Activated CD4-positive, alpha-beta T cell treated with anti-CD3 and anti-CD28 coated beads, Interleukin-2, amount 10 ng/mL, durations not matched to agents 7 days and 5 days (primary cell): Measurements from ENCODE around the gene SLC7A7. TPM values are rescaled to one million over a fixed set of nuclear protein-coding genes. Genes with fewer than 3 reads are reported as not detected.

Experiments used
- CTCF ChIA-PET: fragments of 350-600 bp; sonication (Branson Sonifier 250); formaldehyde crosslinking; loops from one replicate; lab custom pipeline; 2021; ENCODE audit warnings: antibody characterized with exemption; lab: Charles Lee
- POLR2A ChIA-PET: fragments of 350-600 bp; sonication (Branson Sonifier 250); formaldehyde crosslinking; loops from one replicate; lab custom pipeline; 2021; ENCODE audit warnings: antibody characterized with exemption; lab: Charles Lee
- DNase-seq: peaks from one replicate; pipeline ENCODE4 v3.0.0-alpha.2; 2020
- H3K27ac Mint-ChIP-seq: one replicate; pipeline ENCODE4 v1.8.0; 2021; ENCODE audit warnings: mild to moderate bottlenecking, moderate library complexity, mixed read lengths
- H3K27me3 Mint-ChIP-seq: one replicate; pipeline ENCODE4 v1.8.0; 2021; ENCODE audit warnings: mixed read lengths
- H3K36me3 Mint-ChIP-seq: one replicate; pipeline ENCODE4 v1.8.0; 2021; ENCODE audit warnings: low read depth, mixed read lengths
- H3K4me1 Mint-ChIP-seq: one replicate; pipeline ENCODE4 v1.8.0; 2021; ENCODE audit warnings: mixed read lengths
- H3K4me3 Mint-ChIP-seq: one replicate; pipeline ENCODE4 v1.8.0; 2021; ENCODE audit warnings: mild to moderate bottlenecking, moderate library complexity, mixed read lengths
- H3K9me3 Mint-ChIP-seq: one replicate; pipeline ENCODE4 v1.8.0; 2021; ENCODE audit warnings: mixed read lengths
- total RNA-seq, 2 experiments: library from RNA; stranded (reverse); gene quantifications; one replicate each; pipeline ENCODE4 v1.2.3, GENCODE V29; 2021

SLC7A7 gene
- total RNA-seq, 2 experiments from 2014 or later: 0.25 to 0.69 TPM

GRCh38 chr14:22842211-22843122 is 27.2 kb upstream of the SLC7A7 start:
- peaks cover 13% of the 10 kb centered on the region for H3K27me3 Mint-ChIP-seq
- H3K27ac Mint-ChIP-seq: no peak overlapping the region
- CTCF ChIA-PET: interaction anchor here (0.5 to 1.2 kb wide), 5 partner anchors 9 to 272 kb away, joined by 3 to 4 read pairs (median 3); partner anchors contain the start of gene MRPL52
- no peaks in the 10 kb centered on the region for H3K36me3 Mint-ChIP-seq
- no peak overlapping the region for H3K4me3 Mint-ChIP-seq
- H3K9me3 Mint-ChIP-seq: no peaks in the 10 kb centered on the region
- peaks cover 2% of the 10 kb centered on the region for H3K4me1 Mint-ChIP-seq
- POLR2A ChIA-PET: no interaction called here
- DNase-seq: no peak

- DNase-seq: no peak
- H3K4me1 Mint-ChIP-seq: peaks cover 7% of the 10 kb centered on the region
- POLR2A ChIA-PET: no interaction called here
- no peaks in the 10 kb centered on the region for H3K9me3 Mint-ChIP-seq
- H3K27me3 Mint-ChIP-seq: peaks cover 20% of the 10 kb centered on the region
- H3K27ac Mint-ChIP-seq: no peak overlapping the region
- CTCF ChIA-PET: no interaction called here
- peaks cover 3% of the 10 kb centered on the region for H3K36me3 Mint-ChIP-seq
- H3K4me3 Mint-ChIP-seq: no peak overlapping the region
Measured at GRCh38 chr14:22841769-22842168, 26.5 kb upstream of the SLC7A7 start.

- POLR2A ChIA-PET: no interaction called here
- no peak overlapping the region for H3K27ac Mint-ChIP-seq
- H3K9me3 Mint-ChIP-seq: no peaks in the 10 kb centered on the region
- peaks cover 4% of the 10 kb centered on the region for H3K36me3 Mint-ChIP-seq
- H3K4me3 Mint-ChIP-seq: no peak overlapping the region
- CTCF ChIA-PET: interaction anchor here (5.3 kb wide), 1 partner anchor 11 kb away, joined by 56 read pairs; no protein-coding TSS in a partner anchor
- peaks cover 9% of the 10 kb centered on the region for H3K4me1 Mint-ChIP-seq
- no peak for DNase-seq
- H3K27me3 Mint-ChIP-seq: peaks cover 22% of the 10 kb centered on the region
Measured at GRCh38 chr14:22841311-22841710, 26.1 kb upstream of the SLC7A7 start.

GRCh38 chr14:22839159-22839779 is 24.0 kb upstream of the SLC7A7 start:
- Mint-ChIP-seq H3K36me3 (peaks cover 24% of the 10 kb centered on the region), H3K9me3 (no peaks in the 10 kb centered on the region), H3K4me3 (no peak overlapping the region), H3K4me1 (peaks cover 10% of the 10 kb centered on the region), H3K27ac (no peak overlapping the region), H3K27me3 (peaks cover 30% of the 10 kb centered on the region)
- DNase-seq: no peak
- POLR2A ChIA-PET: interaction anchor here (0.6 kb wide), 1 partner anchor 257 kb away, joined by 3 read pairs; no protein-coding TSS in a partner anchor
- CTCF ChIA-PET: interaction anchor here (1.2 to 5.3 kb wide), 3 partner anchors 13 to 240 kb away, joined by 9 to 56 read pairs (median 13); no protein-coding TSS in a partner anchor

GRCh38 chr14:22838631-22839041 is 23.4 kb upstream of the SLC7A7 start:
- peaks cover 28% of the 10 kb centered on the region for H3K36me3 Mint-ChIP-seq
- ChIA-PET CTCF (interaction anchor here (0.5 to 5.3 kb wide), 4 partner anchors 14 to 282 kb away, joined by 4 to 56 read pairs (median 11); no protein-coding TSS in a partner anchor), POLR2A (interaction anchor here (0.6 kb wide), 1 partner anchor 256 kb away, joined by 3 read pairs; no protein-coding TSS in a partner anchor)
- H3K4me1 Mint-ChIP-seq: peaks cover 10% of the 10 kb centered on the region
- DNase-seq: no peak
- H3K27ac Mint-ChIP-seq: no peak overlapping the region
- no peaks in the 10 kb centered on the region for H3K9me3 Mint-ChIP-seq
- H3K4me3 Mint-ChIP-seq: no peak overlapping the region
- peaks cover 30% of the 10 kb centered on the region for H3K27me3 Mint-ChIP-seq

- no peak for DNase-seq
- Mint-ChIP-seq H3K27me3 (peaks cover 30% of the 10 kb centered on the region), H3K4me3 (no peak overlapping the region), H3K4me1 (peaks cover 10% of the 10 kb centered on the region), H3K9me3 (no peaks in the 10 kb centered on the region), H3K27ac (no peak overlapping the region), H3K36me3 (peaks cover 32% of the 10 kb centered on the region)
- ChIA-PET POLR2A (interaction anchor here (0.6 kb wide), 1 partner anchor 255 kb away, joined by 3 read pairs; no protein-coding TSS in a partner anchor), CTCF (interaction anchor here (0.6 to 5.3 kb wide), 7 partner anchors 15 to 1078 kb away, joined by 3 to 56 read pairs (median 5); no protein-coding TSS in a partner anchor)
Measured at GRCh38 chr14:22837750-22838538, 22.7 kb upstream of the SLC7A7 start.

GRCh38 chr14:22837114-22837749 is 22.0 kb upstream of the SLC7A7 start:
- POLR2A ChIA-PET: no interaction called here
- DNase-seq: no peak
- Mint-ChIP-seq H3K4me1 (peaks cover 10% of the 10 kb centered on the region), H3K27ac (no peak overlapping the region), H3K4me3 (peak overlapping the region; percentile 47), H3K9me3 (no peaks in the 10 kb centered on the region), H3K27me3 (peaks cover 30% of the 10 kb centered on the region), H3K36me3 (peaks cover 36% of the 10 kb centered on the region)
- CTCF ChIA-PET: interaction anchor here (0.6 to 5.3 kb wide), 6 partner anchors 14 to 1078 kb away, joined by 3 to 56 read pairs (median 4); no protein-coding TSS in a partner anchor

- Mint-ChIP-seq H3K4me3 (peak within 1 kb of the TSS; percentile 47), H3K36me3 (peaks cover 40% of the 10 kb centered on the region), H3K27ac (no peak within 1 kb of the TSS), H3K9me3 (no peaks in the 10 kb centered on the region), H3K27me3 (peaks cover 28% of the 10 kb centered on the region), H3K4me1 (peaks cover 14% of the 10 kb centered on the region)
- CTCF ChIA-PET: interaction anchor here (0.6 to 5.3 kb wide), 3 partner anchors 13 to 24 kb away, joined by 4 to 56 read pairs (median 5); no protein-coding TSS in a partner anchor
- POLR2A ChIA-PET: no interaction called here
- DNase-seq: no peak
Measured at GRCh38 chr14:22836301-22837113, 21.3 kb upstream of the SLC7A7 start, which contains the start of gene MMP14. Gene MMP14, plus strand, starts transcription at chr14:22836585. Its CDS starts 233 bp downstream, at chr14:22836818.

GRCh38 chr14:22835505-22835904 is 20.3 kb upstream of the SLC7A7 start:
- peaks cover 28% of the 10 kb centered on the region for H3K27me3 Mint-ChIP-seq
- no peak for DNase-seq
- peaks cover 46% of the 10 kb centered on the region for H3K36me3 Mint-ChIP-seq
- ChIA-PET CTCF (interaction anchor here (1.3 to 3.0 kb wide), 2 partner anchors 8 to 19 kb away, joined by 4 to 20 read pairs; no protein-coding TSS in a partner anchor), POLR2A (no interaction called here)
- no peak overlapping the region for H3K27ac Mint-ChIP-seq
- no peak overlapping the region for H3K4me3 Mint-ChIP-seq
- H3K9me3 Mint-ChIP-seq: no peaks in the 10 kb centered on the region
- peaks cover 22% of the 10 kb centered on the region for H3K4me1 Mint-ChIP-seq

GRCh38 chr14:22830443-22831010 is 15.3 kb upstream of the SLC7A7 start:
- Mint-ChIP-seq H3K27ac (peak overlapping the region; percentile 90), H3K9me3 (peaks cover 2% of the 10 kb centered on the region), H3K27me3 (peaks cover 2% of the 10 kb centered on the region), H3K36me3 (peaks cover 44% of the 10 kb centered on the region), H3K4me3 (peak overlapping the region; percentile 90), H3K4me1 (peaks cover 32% of the 10 kb centered on the region)
- DNase-seq: no peak
- ChIA-PET POLR2A (interaction anchor here (0.8 kb wide), 1 partner anchor 64 kb away, joined by 3 read pairs; the partner anchor contains the start of gene OXA1L), CTCF (interaction anchor here (0.6 to 10.6 kb wide), 8 partner anchors 12 to 260 kb away, joined by 3 to 91 read pairs (median 4); no protein-coding TSS in a partner anchor)
